Testis (tissue), 2 donors: ENCODE data around the gene EFTUD2.

ENCODE experiments used
- POLR2A ChIP-seq: fragments of 450-650 bp; IDR thresholded peaks from one replicate; pipeline ENCODE4 v1.6.1; 2017; ENCODE audit warnings: antibody characterized with exemption, mild to moderate bottlenecking, moderate library complexity
- TF ChIP-seq, protein P1 (sequence below), 3 experiments: fragments of 450-650 bp in 2 of 3; fragments of 200-600 bp in 1 of 3; sonication (generic) in 1 of 3; IDR thresholded peaks; one replicate each; pipeline ENCODE4 v1.5.1; 2016 to 2019; ENCODE audit warnings: antibody characterized with exemption in 3 of 3, mild to moderate bottlenecking in 2 of 3, moderate library complexity in 1 of 3

DNA sequence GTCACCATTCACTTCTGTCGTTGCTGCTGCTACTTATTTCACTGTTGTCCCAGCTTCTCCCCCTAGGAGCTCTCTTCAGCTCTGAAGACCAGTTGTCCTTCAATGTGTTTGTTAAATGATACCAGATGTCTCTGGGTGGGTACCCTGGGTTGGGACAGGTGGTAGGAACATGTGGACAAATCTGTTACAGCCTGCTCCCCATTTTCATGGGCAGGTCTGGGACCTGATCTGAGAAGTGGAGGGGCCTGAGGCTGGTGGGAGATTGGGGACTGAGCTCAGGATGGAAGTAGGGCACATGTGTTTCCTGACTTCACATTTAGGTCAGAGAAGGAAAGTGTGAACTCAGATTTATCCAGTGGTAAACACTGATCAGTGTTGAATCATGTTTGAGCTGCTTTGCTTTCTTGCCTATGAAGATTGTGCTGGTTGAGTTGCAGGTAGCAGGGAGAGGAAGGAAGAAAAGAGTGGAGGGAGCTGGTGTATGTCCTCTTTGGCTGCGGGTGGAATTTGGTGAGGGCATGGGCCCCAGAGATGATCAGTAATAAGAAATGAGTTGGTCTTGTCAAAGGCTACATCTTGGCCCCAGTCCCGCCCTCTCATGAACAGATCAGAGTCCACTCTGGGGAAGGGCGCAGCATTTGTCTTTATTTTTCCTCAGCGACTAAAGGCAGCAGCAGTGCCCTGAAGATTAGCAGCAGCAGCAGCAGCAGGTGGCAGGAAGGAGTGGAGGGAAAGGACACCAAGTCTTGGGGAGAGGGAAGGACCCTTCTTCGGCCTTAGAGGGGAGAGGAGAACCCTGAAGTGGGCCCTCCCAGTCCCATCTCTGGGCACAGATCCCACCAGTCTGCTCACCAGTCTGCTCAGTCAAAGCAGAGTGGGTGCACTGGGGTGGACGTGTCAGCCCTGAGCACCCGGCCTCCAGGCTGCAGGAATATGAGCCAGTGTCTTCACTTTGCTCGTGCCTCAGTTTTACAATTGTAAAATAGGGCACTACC is 6.1 kb upstream of the EFTUD2 start:
- TF ChIP-seq, protein P1, sequence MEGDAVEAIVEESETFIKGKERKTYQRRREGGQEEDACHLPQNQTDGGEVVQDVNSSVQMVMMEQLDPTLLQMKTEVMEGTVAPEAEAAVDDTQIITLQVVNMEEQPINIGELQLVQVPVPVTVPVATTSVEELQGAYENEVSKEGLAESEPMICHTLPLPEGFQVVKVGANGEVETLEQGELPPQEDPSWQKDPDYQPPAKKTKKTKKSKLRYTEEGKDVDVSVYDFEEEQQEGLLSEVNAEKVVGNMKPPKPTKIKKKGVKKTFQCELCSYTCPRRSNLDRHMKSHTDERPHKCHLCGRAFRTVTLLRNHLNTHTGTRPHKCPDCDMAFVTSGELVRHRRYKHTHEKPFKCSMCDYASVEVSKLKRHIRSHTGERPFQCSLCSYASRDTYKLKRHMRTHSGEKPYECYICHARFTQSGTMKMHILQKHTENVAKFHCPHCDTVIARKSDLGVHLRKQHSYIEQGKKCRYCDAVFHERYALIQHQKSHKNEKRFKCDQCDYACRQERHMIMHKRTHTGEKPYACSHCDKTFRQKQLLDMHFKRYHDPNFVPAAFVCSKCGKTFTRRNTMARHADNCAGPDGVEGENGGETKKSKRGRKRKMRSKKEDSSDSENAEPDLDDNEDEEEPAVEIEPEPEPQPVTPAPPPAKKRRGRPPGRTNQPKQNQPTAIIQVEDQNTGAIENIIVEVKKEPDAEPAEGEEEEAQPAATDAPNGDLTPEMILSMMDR (IDR thresholded peaks at IDR 0.05) = no peak
- TF ChIP-seq POLR2A = no peak
